ENCODE measurements around the gene SPATA16.

SPATA16 gene

GRCh38 chr3:173135059-173135458 is 6.0 kb downstream of the SPATA16 start:
- ChIA-PET POLR2A (no interaction called here), CTCF (no interaction called here)
- no peak for DNase-seq (ENCODE audit: low read depth, low spot score)
- no peak for TF ChIP-seq CTCF (IDR thresholded peaks at IDR 0.05; ENCODE audit: insufficient read depth, low read length, missing control alignments)
- no peak overlapping the region for H3K4me3 ChIP-seq (ENCODE audit: low read depth, low read length)

DNA sequence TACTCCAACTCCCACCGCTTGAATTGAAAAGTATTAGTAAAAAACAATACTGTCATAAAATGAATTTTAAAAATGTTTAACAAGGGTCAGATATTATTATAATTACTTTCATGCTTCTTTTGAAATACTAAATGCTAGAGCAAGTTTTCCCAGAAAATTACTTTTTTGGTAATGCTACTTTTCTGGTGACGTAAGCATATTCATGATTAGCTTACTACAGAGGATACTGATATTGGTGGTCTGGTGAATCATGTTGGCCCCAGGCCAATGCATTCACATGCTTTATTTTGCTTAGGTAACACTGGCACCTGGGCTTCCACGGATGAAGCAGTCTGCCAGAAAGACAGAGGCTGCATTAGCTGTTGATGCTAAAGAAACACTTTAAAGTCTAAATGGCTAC is 12.4 kb downstream of the SPATA16 start:
- DNase-seq (ENCODE audit: low read depth, low spot score): no peak
- POLR2A ChIA-PET: no interaction called here
- no peak for TF ChIP-seq CTCF (IDR thresholded peaks at IDR 0.05; ENCODE audit: insufficient read depth, low read length, missing control alignments)
- CTCF ChIA-PET: no interaction called here
- no peak overlapping the region for H3K4me3 ChIP-seq (ENCODE audit: low read depth, low read length)

GRCh38 chr3:173111321-173111720 is 29.7 kb downstream of the SPATA16 start:
- no peak for TF ChIP-seq CTCF (IDR thresholded peaks at IDR 0.05; ENCODE audit: insufficient read depth, low read length, missing control alignments)
- H3K4me3 ChIP-seq (ENCODE audit: low read depth, low read length): no peak overlapping the region
- POLR2A ChIA-PET: interaction anchor here (0.7 kb wide), 1 partner anchor 174 kb away, joined by 3 read pairs; no protein-coding TSS in a partner anchor
- CTCF ChIA-PET: no interaction called here
- DNase-seq (ENCODE audit: low read depth, low spot score): no peak

DNA sequence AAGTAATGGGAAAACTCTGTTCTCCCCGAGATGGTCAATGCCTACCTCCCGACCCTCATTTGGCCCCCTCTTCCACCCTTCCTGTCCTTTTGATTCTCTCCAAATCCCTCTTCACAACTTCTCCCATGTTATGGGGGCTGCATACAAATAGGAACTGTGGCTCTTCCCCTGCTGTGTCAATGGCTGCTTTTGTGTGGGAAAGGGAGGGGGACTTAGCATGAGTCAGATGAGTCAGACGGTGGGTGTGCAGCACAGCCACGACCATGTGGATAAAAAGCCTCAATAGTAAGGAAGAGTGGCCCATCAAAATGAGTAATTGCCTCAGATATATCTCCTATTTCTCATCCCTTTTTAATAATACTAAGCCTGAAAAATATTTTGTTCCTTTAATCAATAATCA is 31.9 kb downstream of the SPATA16 start:
- no peak overlapping the region for H3K4me3 ChIP-seq (ENCODE audit: low read depth, low read length)
- ChIA-PET CTCF (no interaction called here), POLR2A (no interaction called here)
- DNase-seq (ENCODE audit: low read depth, low spot score): no peak
- TF ChIP-seq CTCF (IDR thresholded peaks at IDR 0.05; ENCODE audit: insufficient read depth, low read length, missing control alignments): no peak

DNA sequence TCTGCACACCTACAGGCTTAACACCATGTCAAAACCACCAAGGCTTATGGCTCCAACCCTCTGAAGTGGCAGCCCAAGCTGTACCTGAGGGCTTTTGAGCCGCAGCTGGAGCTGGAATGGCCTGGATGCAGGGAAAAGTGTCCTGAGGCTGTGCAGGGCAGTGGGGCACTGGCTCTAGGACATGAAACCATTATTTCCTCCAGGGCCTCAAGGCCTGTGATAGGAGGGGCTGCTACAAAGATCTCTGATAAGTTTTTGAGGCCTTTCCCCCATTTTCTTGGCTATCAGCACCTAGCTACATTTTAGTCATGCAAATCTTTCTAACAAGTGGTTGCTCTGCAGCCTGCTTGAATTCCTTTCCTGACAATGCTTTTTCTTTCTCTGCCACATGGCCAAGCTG is 37.6 kb downstream of the SPATA16 start:
- POLR2A ChIA-PET: no interaction called here
- TF ChIP-seq CTCF (IDR thresholded peaks at IDR 0.05; ENCODE audit: insufficient read depth, low read length, missing control alignments): no peak
- no peak overlapping the region for H3K4me3 ChIP-seq (ENCODE audit: low read depth, low read length)
- CTCF ChIA-PET: no interaction called here
- DNase-seq (ENCODE audit: low read depth, low spot score): no peak

- ChIA-PET POLR2A (no interaction called here), CTCF (no interaction called here)
- no peak for DNase-seq (ENCODE audit: low read depth, low spot score)
- no peak for TF ChIP-seq CTCF (IDR thresholded peaks at IDR 0.05; ENCODE audit: insufficient read depth, low read length, missing control alignments)
- H3K4me3 ChIP-seq (ENCODE audit: low read depth, low read length): no peak overlapping the region
These were observed 42.1 kb downstream of the SPATA16 start for GRCh38 chr3:173098959-173099358.
